Karpas-422 (cell line): ENCODE results near the gene UBXN6. TPM values are rescaled to one million over a fixed set of nuclear protein-coding genes. Genes with fewer than 3 reads are reported as not detected.

Source experiments
- DNase-seq: peaks from one replicate; pipeline ENCODE4 v3.0.0-alpha.2; 2015
- H2AFZ ChIP-seq: fragments of 200-600 bp; sonication (generic); 2 replicates; pipeline ENCODE4 v1.6.1; 2014; ENCODE audit warnings: antibody characterized with exemption, low read length, mixed read lengths
- H3K27ac ChIP-seq: fragments of 200-600 bp; sonication (generic); 2 replicates; pipeline ENCODE4 v1.5.1; 2014; ENCODE audit warnings: mild to moderate bottlenecking, low read length, moderate library complexity
- H3K27me3 ChIP-seq: fragments of 200-600 bp; sonication (generic); 2 replicates; pipeline ENCODE4 v1.6.1; 2014; ENCODE audit warnings: low read length, mixed read lengths
- H3K36me3 ChIP-seq: fragments of 200-600 bp; sonication (generic); 2 replicates; pipeline ENCODE4 v1.6.1; 2014; ENCODE audit warnings: low read length, mixed read lengths; ENCODE audit not compliant: insufficient read depth
- H3K4me1 ChIP-seq: fragments of 200-600 bp; sonication (generic); 2 replicates; pipeline ENCODE4 v1.6.1; 2014; ENCODE audit warnings: mild to moderate bottlenecking, low read length, mixed read lengths
- H3K4me2 ChIP-seq: fragments of 200-600 bp; sonication (generic); 2 replicates; pipeline ENCODE4 v1.6.1; 2014; ENCODE audit warnings: low read length, low read depth, mild to moderate bottlenecking; ENCODE audit not compliant: poor library complexity, severe bottlenecking
- H3K4me3 ChIP-seq: fragments of 200-600 bp; sonication (generic); 2 replicates; pipeline ENCODE4 v1.5.1; 2014; ENCODE audit warnings: mild to moderate bottlenecking, antibody characterized with exemption, low read length, mixed read lengths
- H3K79me2 ChIP-seq: fragments of 200-600 bp; sonication (generic); 2 replicates; pipeline ENCODE4 v1.6.1; 2014; ENCODE audit warnings: mild to moderate bottlenecking, low read length, mixed read lengths
- H3K9ac ChIP-seq: fragments of 200-600 bp; sonication (generic); 2 replicates; pipeline ENCODE4 v1.6.0; 2014; ENCODE audit warnings: low read length
- H3K9me2 ChIP-seq: fragments of 200-600 bp; sonication (generic), shearing (Covaris generic); replicated peaks from 2 replicates; pipeline ENCODE4 v1.6.0; 2014; ENCODE audit warnings: mild to moderate bottlenecking, low read length, moderate library complexity; ENCODE audit not compliant: insufficient read depth
- H3K9me3 ChIP-seq: fragments of 300-700, 200-600 bp; sonication (generic); 2 replicates; pipeline ENCODE4 v1.6.1; 2014; ENCODE audit warnings: low read length, mixed read lengths
- H4K20me1 ChIP-seq: fragments of 200-600 bp; sonication (generic); 2 replicates; pipeline ENCODE4 v1.6.1; 2014; ENCODE audit warnings: mild to moderate bottlenecking, antibody characterized with exemption, low read length, low read depth; ENCODE audit not compliant: insufficient read depth
- total RNA-seq: library from RNA; depleted of rRNA; stranded (reverse); fragments of >200 nt; shearing (Covaris generic); gene quantifications from 2 replicates; pipeline ENCODE4 v1.2.3, GENCODE V29; 2014; ENCODE audit warnings: low replicate concordance

UBXN6 gene
- total RNA-seq, 1 experiment from 2014 or later, result 112 TPM

DNA sequence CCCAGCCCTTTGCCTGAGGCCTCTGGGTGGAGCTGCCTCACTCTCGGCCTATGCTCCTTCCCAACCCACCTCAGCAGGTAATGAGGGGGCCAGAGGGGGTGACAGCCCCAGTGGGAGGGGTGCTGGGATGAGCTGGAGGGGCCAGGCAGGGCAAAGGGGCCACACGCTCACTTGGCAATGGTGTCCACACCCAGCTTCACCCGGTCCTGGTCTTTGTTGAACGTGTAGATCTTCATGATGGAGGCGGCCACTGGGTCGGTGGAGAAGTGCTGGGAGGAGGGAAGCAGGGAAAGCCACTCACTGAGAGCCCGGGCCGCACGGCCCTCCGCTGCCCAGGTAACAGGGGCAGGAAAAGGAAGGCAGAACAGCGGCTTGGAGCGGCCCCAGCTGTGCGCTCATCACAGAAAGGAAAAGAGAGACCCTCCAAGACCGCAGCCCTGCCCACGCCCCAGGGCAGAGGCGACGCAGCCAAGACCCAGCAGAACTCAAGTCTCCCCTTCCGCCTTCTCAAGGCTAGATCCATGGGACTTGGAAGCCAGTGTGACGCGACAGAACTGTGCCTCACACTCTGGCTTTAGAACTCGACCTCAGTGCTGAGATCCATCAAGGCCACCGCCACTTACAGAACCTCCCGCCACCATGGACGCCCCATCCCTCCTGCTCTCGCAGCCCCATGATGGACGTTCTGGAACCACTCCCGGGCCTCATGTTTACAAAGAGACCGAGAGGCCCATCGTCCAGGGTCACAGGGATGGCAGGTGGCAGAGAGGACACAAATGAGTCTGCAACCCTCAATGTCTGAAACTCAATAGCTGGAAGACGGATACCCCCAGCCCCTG lies 9.2 kb downstream of the UBXN6 start:
- no peak overlapping the region for H3K4me2 ChIP-seq
- H3K36me3 ChIP-seq, result peaks cover 10% of the 10 kb centered on the region
- no peaks in the 10 kb centered on the region for H3K79me2 ChIP-seq
- H3K9me3 ChIP-seq, result no peaks in the 10 kb centered on the region
- H3K9me2 ChIP-seq, result no peaks in the 10 kb centered on the region
- H2AFZ ChIP-seq, result no peak overlapping the region
- no peak overlapping the region for H3K9ac ChIP-seq
- no peaks in the 10 kb centered on the region for H4K20me1 ChIP-seq
- H3K27me3 ChIP-seq, result no peaks in the 10 kb centered on the region
- peaks cover 7% of the 10 kb centered on the region for H3K4me1 ChIP-seq
- H3K27ac ChIP-seq, result no peak overlapping the region
- no peak overlapping the region for H3K4me3 ChIP-seq
- DNase-seq, result no peak

DNA sequence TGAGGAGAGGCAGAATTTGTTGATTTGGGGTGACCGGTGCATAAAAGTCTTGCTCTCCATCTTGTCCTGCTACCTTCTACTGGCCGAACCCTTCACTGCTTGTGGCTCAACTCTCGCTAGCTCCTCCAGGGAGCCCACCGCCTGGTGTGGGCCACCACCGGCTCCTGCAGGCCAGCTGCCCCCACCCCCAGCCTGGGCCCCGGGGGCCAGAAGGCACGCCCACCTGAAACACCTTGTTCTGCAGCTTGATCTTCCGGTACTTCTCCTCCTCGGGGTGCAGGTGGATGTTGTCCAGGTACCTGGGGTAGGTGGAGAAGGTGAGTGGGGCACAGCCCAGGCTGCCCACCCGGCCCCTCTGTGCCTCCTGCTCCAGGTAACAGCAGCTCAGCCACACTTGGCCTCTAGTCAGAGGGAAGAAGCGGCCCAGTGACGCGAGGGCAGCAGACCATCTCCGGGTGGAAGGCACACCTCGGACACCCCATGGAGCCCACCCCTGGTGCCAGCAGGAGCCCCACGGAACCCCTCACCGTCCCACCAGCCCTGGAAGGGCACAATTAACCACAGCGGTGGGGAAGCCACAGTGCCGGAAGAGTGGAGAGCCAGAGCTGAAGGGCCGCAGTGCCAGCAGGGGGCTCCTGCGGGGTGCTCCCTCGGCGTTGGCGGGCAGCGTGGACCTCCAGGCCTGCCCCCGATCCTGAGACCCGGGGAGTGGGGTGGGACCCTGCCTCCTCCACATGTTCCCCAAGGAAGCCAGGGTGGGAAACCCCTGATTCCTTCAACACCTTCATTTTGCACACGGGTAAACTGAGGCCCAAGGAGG lies 10.1 kb downstream of the UBXN6 start:
- Histone ChIP-seq H2AFZ (no peak overlapping the region), H3K4me3 (no peak overlapping the region), H3K79me2 (no peaks in the 10 kb centered on the region), H3K27me3 (no peaks in the 10 kb centered on the region), H3K36me3 (peaks cover 14% of the 10 kb centered on the region), H3K4me2 (no peak overlapping the region), H3K4me1 (no peaks in the 10 kb centered on the region), H3K9me3 (no peaks in the 10 kb centered on the region), H3K9ac (no peak overlapping the region), H3K9me2 (no peaks in the 10 kb centered on the region), H4K20me1 (no peaks in the 10 kb centered on the region), H3K27ac (no peak overlapping the region)
- DNase-seq, result no peak

DNA sequence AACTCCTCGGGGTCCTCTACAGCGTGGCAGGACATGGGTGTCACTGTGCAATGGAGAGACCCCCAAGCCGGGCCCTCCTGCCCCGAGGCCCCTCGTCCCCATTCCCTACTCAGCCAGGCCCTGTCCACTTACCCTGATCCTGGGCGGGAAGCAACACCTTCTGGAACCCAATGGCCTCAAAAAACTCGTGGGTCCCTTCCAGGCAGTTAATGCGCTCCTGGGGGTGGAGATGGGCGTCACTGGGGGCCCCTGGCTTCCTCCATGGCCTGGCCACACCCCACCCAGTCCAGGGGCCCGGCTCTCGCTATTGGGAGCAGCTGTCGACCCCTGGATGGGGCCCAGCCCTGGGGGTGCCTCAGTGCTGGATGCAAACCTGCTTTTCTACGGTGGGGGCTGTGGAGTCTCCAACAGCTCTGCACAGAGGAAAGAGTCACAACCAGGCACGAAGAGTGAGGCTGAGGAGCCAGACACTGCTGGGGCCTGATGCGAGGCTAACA lies 10.8 kb downstream of the UBXN6 start:
- H3K9ac ChIP-seq, result no peak overlapping the region
- H3K4me2 ChIP-seq, result no peak overlapping the region
- no peaks in the 10 kb centered on the region for H3K4me1 ChIP-seq
- no peaks in the 10 kb centered on the region for H3K9me2 ChIP-seq
- DNase-seq, result no peak
- H4K20me1 ChIP-seq, result peaks cover 3% of the 10 kb centered on the region; the same call in 1 of the 2 replicates
- H3K9me3 ChIP-seq, result no peaks in the 10 kb centered on the region
- H2AFZ ChIP-seq, result no peak overlapping the region
- no peak overlapping the region for H3K27ac ChIP-seq
- H3K36me3 ChIP-seq, result peaks cover 14% of the 10 kb centered on the region
- H3K4me3 ChIP-seq, result no peak overlapping the region
- no peaks in the 10 kb centered on the region for H3K79me2 ChIP-seq
- no peaks in the 10 kb centered on the region for H3K27me3 ChIP-seq

DNA sequence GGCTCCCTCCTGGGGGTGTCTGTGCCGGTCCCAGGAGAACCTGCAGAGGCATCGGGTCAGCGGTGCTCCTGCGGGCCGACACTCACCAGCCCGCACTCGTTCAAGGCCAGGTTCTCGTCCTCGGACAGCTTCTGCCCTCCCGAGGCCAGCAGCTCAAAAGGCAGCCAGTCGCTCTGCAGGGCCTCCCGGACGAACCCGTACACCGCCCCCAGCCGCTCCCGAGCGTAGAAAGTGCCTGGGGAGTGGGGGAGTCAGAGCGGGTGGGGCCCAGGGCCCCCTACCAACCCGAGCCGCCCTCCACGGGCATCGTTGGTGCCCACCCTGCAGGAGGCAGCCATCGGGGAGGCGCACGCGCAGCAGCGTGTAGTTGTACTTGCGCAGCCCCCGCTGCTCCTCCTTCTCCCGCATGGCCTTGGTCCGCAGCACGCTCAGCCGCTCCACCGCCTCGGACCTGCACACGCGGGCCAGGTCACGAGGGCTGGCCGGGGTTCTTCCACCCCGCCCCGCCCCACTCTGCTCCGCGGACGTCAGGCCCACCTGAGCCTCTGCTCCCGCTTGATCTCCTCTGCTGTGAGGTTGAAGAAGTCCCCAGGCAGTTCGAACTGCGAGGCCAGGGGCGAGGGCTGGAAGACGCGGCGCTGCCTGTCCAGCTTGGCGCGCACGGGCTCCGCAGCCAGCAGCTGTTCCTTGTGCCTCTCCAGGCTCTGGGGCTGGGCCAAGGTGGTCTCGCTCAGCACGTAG lies 11.5 kb downstream of the UBXN6 start:
- H2AFZ ChIP-seq, result no peak overlapping the region
- no peak overlapping the region for H3K4me2 ChIP-seq
- H3K27ac ChIP-seq, result no peak overlapping the region
- no peaks in the 10 kb centered on the region for H3K79me2 ChIP-seq
- H3K9me3 ChIP-seq, result no peaks in the 10 kb centered on the region
- no peak overlapping the region for H3K4me3 ChIP-seq
- H3K27me3 ChIP-seq, result no peaks in the 10 kb centered on the region
- peaks cover 14% of the 10 kb centered on the region for H3K36me3 ChIP-seq
- no peak for DNase-seq
- H4K20me1 ChIP-seq, result peaks cover 3% of the 10 kb centered on the region; the same call in 1 of the 2 replicates
- H3K9ac ChIP-seq, result no peak overlapping the region
- no peaks in the 10 kb centered on the region for H3K9me2 ChIP-seq
- no peaks in the 10 kb centered on the region for H3K4me1 ChIP-seq

DNA sequence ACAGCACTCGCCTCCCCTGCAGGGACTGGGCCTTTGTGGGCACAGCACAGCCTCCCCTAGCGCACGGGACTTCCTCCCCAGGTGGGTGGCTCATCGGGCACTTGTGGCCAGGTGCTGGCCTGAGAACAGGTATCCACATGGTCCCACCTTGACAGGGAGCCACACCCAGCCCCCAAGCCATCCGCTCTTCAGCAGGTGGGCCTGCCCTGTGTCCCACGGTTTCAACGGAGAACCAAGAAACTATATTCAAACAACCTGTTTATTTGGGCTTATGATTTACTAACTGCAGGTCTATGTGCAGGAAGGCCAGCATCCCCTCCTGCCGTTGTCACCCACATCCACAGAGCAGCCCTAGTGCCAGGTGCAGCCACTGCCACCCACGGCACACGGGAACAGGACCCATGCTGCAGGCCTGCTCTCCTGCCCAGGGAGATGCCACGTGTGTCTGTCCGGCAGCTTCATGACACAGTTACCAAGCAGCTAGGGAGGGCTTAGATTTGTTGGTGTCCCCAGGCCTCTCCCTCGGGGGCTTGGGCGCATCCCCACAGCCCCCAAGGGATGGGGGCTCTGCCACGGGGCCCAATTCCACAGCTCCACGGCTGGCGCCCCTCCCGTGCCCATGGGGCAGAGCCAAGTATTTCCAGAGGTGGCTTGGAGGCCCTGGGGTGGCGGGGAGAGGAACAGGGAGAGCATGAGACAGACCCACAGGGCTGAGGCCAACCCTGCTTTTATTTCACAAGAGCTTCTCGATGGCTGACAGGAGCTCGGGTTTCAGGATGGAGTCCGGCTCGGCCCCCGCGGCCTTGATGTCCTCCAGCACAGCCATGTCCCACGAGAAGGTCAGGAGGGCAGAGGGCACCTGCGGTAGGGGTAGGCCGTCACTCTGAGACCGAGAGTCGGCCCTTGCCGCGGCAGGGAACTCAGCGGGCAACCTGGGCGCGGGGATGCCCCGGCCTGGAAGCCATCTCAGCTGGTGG lies 12.5 kb downstream of the UBXN6 start:
- no peak overlapping the region for H3K9ac ChIP-seq
- no peaks in the 10 kb centered on the region for H3K9me3 ChIP-seq
- no peak overlapping the region for H3K27ac ChIP-seq
- no peaks in the 10 kb centered on the region for H3K27me3 ChIP-seq
- H3K4me2 ChIP-seq, result no peak overlapping the region
- H2AFZ ChIP-seq, result no peak overlapping the region
- no peak for DNase-seq
- no peaks in the 10 kb centered on the region for H3K9me2 ChIP-seq
- H3K36me3 ChIP-seq, result peaks cover 16% of the 10 kb centered on the region
- H3K79me2 ChIP-seq, result no peaks in the 10 kb centered on the region
- H3K4me3 ChIP-seq, result no peak overlapping the region
- no peaks in the 10 kb centered on the region for H3K4me1 ChIP-seq
- peaks cover 3% of the 10 kb centered on the region; the same call in 1 of the 2 replicates for H4K20me1 ChIP-seq

DNA sequence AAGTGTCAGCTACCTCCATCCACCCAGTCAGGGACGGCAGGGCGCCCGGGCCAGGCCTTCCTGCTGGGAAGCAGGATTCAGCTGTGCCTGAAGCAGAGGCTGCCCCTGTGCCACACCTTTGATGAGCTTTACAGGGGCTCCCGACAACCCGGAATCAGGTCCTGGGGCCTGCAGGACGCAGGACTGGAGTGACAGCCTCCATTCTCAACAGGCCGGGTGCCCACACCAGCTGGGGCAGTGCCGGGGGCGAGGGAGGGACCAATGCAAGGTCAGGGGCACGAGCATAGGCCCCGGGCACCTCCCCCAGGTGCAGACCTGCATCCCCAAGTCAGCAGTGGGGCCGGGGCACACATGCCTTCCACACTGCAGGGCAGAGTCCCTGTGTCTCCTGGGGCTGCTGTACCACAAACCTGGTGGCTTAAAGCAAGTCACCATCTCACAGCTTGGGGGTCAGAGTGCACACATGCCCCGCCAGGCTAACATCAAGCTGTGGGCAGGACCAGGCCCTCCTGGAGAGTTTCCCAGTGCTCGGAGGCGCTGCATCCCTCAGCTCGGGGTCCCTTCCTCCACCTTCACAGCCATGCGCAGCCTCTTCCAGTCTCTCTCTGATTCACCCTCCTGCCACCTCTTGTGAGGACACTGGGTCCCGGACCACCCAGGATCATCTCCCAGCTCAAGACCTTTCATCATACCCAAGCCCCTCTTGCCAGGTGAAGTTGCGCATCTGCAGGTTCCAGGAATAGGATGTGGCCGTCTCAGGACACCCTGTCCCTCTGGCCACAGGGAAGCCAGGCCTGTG lies 13.4 kb downstream of the UBXN6 start:
- no peak overlapping the region for H3K27ac ChIP-seq
- H3K4me1 ChIP-seq, result no peaks in the 10 kb centered on the region
- H4K20me1 ChIP-seq, result peaks cover 3% of the 10 kb centered on the region; the same call in 1 of the 2 replicates
- H3K4me2 ChIP-seq, result no peak overlapping the region
- H3K9me2 ChIP-seq, result no peaks in the 10 kb centered on the region
- H3K4me3 ChIP-seq, result no peak overlapping the region
- H3K9ac ChIP-seq, result no peak overlapping the region
- no peaks in the 10 kb centered on the region for H3K9me3 ChIP-seq
- DNase-seq, result no peak
- no peak overlapping the region for H2AFZ ChIP-seq
- no peaks in the 10 kb centered on the region for H3K79me2 ChIP-seq
- peaks cover 19% of the 10 kb centered on the region for H3K36me3 ChIP-seq
- H3K27me3 ChIP-seq, result no peaks in the 10 kb centered on the region

DNA sequence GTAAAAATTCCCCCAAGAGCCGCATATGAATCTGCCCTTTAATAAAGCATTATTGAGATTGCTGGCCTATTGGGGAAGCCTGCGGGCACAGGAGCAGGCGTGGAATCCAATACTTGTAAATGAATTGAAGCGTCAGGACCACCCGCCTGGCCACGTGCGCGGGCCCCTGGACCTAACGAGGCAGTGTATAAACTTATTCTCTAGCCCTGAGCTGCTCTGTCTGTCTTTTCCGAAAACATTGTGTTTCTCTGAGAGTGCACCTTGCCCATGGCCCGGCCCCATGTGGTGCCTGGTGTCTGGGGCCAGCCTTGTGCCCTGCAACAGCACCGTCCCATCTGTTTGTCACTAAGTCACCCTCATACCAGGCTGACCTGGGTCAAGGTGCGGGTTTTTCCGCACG lies 14.4 kb downstream of the UBXN6 start:
- no peak overlapping the region for H3K4me2 ChIP-seq
- H3K27me3 ChIP-seq, result no peaks in the 10 kb centered on the region
- peaks cover 3% of the 10 kb centered on the region; the same call in 1 of the 2 replicates for H3K79me2 ChIP-seq
- H4K20me1 ChIP-seq, result peaks cover 4% of the 10 kb centered on the region; the same call in 1 of the 2 replicates
- no peak overlapping the region for H2AFZ ChIP-seq
- H3K27ac ChIP-seq, result no peak overlapping the region
- H3K36me3 ChIP-seq, result peaks cover 19% of the 10 kb centered on the region; the same call in 1 of the 2 replicates
- no peak for DNase-seq
- no peak overlapping the region for H3K4me3 ChIP-seq
- no peaks in the 10 kb centered on the region for H3K4me1 ChIP-seq
- H3K9me3 ChIP-seq, result no peaks in the 10 kb centered on the region
- no peaks in the 10 kb centered on the region for H3K9me2 ChIP-seq
- H3K9ac ChIP-seq, result no peak overlapping the region
